Keratinocyte (primary cell): ENCODE measurements around the gene YPEL4. TPM values are rescaled to one million over a fixed set of nuclear protein-coding genes. Genes with fewer than 3 reads are reported as not detected.

Source experiments
- DNase-seq: peaks from one replicate; pipeline ENCODE4 v3.0.0-alpha.2; 2011; ENCODE audit warnings: low read depth, missing footprints, low spot score
- FAIRE-seq: peaks from 2 replicates; lab custom pipeline; 2011; peaks lifted over from hg19 to GRCh38; lab: Jason Lieb, UNC
- H2AFZ ChIP-seq: 2 replicates; pipeline ENCODE4 v1.6.0; 2012; ENCODE audit warnings: low read length, control low read depth, inconsistent platforms; ENCODE audit not compliant: control insufficient read depth
- H3K27ac ChIP-seq: 2 replicates; pipeline ENCODE4 v1.5.1; 2011; ENCODE audit warnings: low read length; ENCODE audit not compliant: control insufficient read depth, insufficient read depth
- H3K27me3 ChIP-seq: 3 replicates; pipeline ENCODE4 v1.6.0; 2011; ENCODE audit warnings: low read length; ENCODE audit not compliant: control insufficient read depth, insufficient read depth; ENCODE audit errors: extremely low read depth
- H3K36me3 ChIP-seq, 2 experiments: 2 replicates in 1 of 2; 3 replicates in 1 of 2; pipeline ENCODE4 v1.5.1; 2011; ENCODE audit warnings: low read length in 2 of 2, mild to moderate bottlenecking in 1 of 2; ENCODE audit not compliant: control insufficient read depth in 2 of 2, insufficient read depth in 2 of 2; ENCODE audit errors: extremely low read depth in 1 of 2
- H3K4me1 ChIP-seq: 3 replicates; pipeline ENCODE4 v1.5.1; 2011; ENCODE audit warnings: low read length; ENCODE audit not compliant: control insufficient read depth, insufficient read depth; ENCODE audit errors: extremely low read depth
- H3K4me2 ChIP-seq: 3 replicates; pipeline ENCODE4 v1.6.0; 2011; ENCODE audit warnings: low read depth, low read length; ENCODE audit not compliant: control insufficient read depth, insufficient read depth; ENCODE audit errors: extremely low read depth
- H3K4me3 ChIP-seq, 3 experiments: fragments of 200-600 bp in 1 of 3; sonication (generic) in 1 of 3; 2 replicates in 2 of 3; 3 replicates in 1 of 3; pipeline ENCODE4 v1.5.1; 2011 to 2016; ENCODE audit warnings: low read length in 3 of 3, mild to moderate bottlenecking in 3 of 3, control low read depth in 2 of 3, inconsistent platforms in 1 of 3, low read depth in 1 of 3, mixed read lengths in 1 of 3, mixed run types in 1 of 3, moderate library complexity in 1 of 3; ENCODE audit not compliant: control insufficient read depth in 2 of 3, insufficient read depth in 2 of 3; ENCODE audit errors: extremely low read depth in 1 of 3
- H3K79me2 ChIP-seq: 2 replicates; pipeline ENCODE4 v1.6.0; 2012; ENCODE audit warnings: low read length; ENCODE audit not compliant: control insufficient read depth, insufficient read depth
- H3K9ac ChIP-seq: 3 replicates; pipeline ENCODE4 v1.6.0; 2011; ENCODE audit warnings: low read length; ENCODE audit not compliant: control insufficient read depth, insufficient read depth; ENCODE audit errors: extremely low read depth
- H3K9me1 ChIP-seq: 3 replicates; pipeline ENCODE4 v1.6.0; 2011; ENCODE audit warnings: low read length; ENCODE audit not compliant: control insufficient read depth, insufficient read depth; ENCODE audit errors: extremely low read depth
- H3K9me3 ChIP-seq: 2 replicates; pipeline ENCODE4 v1.5.1; 2012; ENCODE audit warnings: low read depth, low read length; ENCODE audit not compliant: control insufficient read depth
- H4K20me1 ChIP-seq: 3 replicates; pipeline ENCODE4 v1.6.0; 2011; ENCODE audit warnings: low read length; ENCODE audit not compliant: control insufficient read depth, insufficient read depth; ENCODE audit errors: extremely low read depth
- CTCF ChIP-seq, 3 experiments: IDR thresholded peaks in 1 of 3; conservative IDR thresholded peaks in 1 of 3; optimal IDR thresholded peaks in 1 of 3; 2 replicates in 2 of 3; 3 replicates in 1 of 3; pipeline versions ENCODE3 to v1.5.1; 2011; ENCODE audit warnings: low read length in 3 of 3, mild to moderate bottlenecking in 3 of 3, moderate library complexity in 2 of 3, control low read depth in 1 of 3, inconsistent platforms in 1 of 3; ENCODE audit not compliant: insufficient read depth in 2 of 3; ENCODE audit errors: extremely low read depth in 1 of 3
- EZH2 ChIP-seq: IDR thresholded peaks from one replicate; pipeline ENCODE4 v1.6.1; 2012; ENCODE audit warnings: inconsistent platforms, mild to moderate bottlenecking, low read length, moderate library complexity
- dilution Hi-C: fragments of 300-500 bp; cut with MboI; formaldehyde crosslinking; loops from one replicate; pipeline ENCODE4 v1.7.0; 2020; ENCODE audit warnings: low sequenced_read_pairs; ENCODE audit not compliant: extremely low pct_ligation_motif_present
- polyA plus RNA-seq, 5 experiments: library from polyadenylated mRNA; depleted of rRNA in 3 of 5; stranded (reverse) in 3 of 5; stranded (forward) in 1 of 5; unstranded in 1 of 5; fragments of >200 nt; gene quantifications; 1 replicate in 1 of 5; 2 replicates in 3 of 5; 3 replicates in 1 of 5; pipeline versions ENCODE4 v1.2.1 to v1.2.3, GENCODE V29; 2011 to 2012; ENCODE audit warnings: missing spikeins in 2 of 5, low read depth in 1 of 5, low replicate concordance in 1 of 5

Gene YPEL4
- polyA plus RNA-seq, 1 donor (not counting 4 experiments of a cell fraction or from before 2014, with no cell fraction given): not detected

DNA sequence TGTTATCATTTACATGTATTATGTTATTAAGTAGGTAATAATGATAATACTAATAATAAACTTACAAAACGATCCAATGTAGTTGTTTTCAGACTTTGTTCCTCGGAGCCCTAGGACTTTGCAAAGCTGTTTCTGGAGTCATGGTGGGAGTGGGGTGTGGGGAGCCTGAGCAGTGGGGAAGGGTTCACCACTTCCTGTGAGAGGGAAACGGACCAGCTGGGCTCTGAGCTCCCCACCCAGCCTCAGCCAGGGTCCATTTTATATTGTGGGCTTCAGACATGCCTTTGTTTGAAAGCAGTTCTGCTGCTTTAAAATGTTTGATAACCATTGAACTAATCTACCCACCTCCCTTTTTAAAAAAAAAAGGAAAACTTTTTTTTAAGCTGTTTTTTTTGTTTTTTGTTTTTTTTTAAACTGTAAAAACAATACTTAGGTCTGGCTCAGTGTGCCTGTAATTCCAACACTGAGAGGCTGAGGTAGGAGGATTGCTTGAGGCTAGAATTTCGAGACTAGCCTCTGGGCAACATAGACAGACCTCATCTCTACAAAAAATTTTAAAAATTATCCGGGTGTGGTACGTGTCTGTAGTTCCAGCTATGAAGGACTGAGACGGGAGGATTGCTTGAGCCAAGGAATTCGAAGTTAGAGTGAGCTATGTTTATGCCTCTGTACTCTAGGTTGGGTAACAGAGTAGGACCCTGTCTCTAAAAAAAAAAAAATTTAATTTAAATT, 45.2 kb downstream of the YPEL4 start:
- no peak overlapping the region for H3K4me2 ChIP-seq
- no peaks in the 10 kb centered on the region for H3K79me2 ChIP-seq
- H3K9ac ChIP-seq: no peak overlapping the region
- FAIRE-seq: no peak
- DNase-seq: no peak
- no peaks in the 10 kb centered on the region for H3K9me3 ChIP-seq
- H3K27ac ChIP-seq: no peak overlapping the region
- no peak overlapping the region for H3K4me3 ChIP-seq
- no peaks in the 10 kb centered on the region for H4K20me1 ChIP-seq
- TF ChIP-seq CTCF (optimal IDR thresholded peaks at IDR 0.05 in 1 of 3, IDR thresholded peaks at IDR 0.05 in 1 of 3, conservative IDR thresholded peaks at IDR 0.05 in 1 of 3; ENCODE audit: extremely low read depth in 1 of 3, insufficient read depth in 2 of 3, low read length in 3 of 3): no peak
- TF ChIP-seq EZH2: no peak
- dilution Hi-C loops: no loop called here
- no peak overlapping the region for H2AFZ ChIP-seq
- no peaks in the 10 kb centered on the region for H3K27me3 ChIP-seq
- H3K9me1 ChIP-seq: no peaks in the 10 kb centered on the region
- H3K4me1 ChIP-seq: peaks cover under 1% of the 10 kb centered on the region
- H3K36me3 ChIP-seq: no peaks in the 10 kb centered on the region

DNA sequence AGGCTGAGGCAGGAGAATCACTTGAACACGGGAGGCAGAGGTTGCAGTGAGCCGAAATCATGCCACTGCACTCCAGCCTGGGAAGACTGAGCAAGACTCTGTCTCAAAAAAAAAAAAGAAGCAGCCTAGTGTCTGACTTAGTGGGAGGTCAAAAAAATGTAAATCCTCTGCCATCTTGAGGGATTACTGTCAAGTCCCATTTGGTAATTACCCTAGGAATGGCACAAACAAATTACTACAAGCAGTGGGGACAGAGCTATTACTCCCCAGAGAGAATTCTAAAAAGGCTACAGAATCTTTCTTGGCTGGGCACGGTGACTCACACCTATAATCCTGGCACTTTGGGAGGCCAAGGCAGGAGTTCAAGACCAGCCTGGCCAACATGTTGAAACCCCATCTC, 48.4 kb downstream of the YPEL4 start:
- DNase-seq (no peak), FAIRE-seq (no peak)
- H3K27ac ChIP-seq: no peak overlapping the region
- no peak overlapping the region for H2AFZ ChIP-seq
- H3K4me2 ChIP-seq: no peak overlapping the region
- no peak overlapping the region for H3K9ac ChIP-seq
- H3K36me3 ChIP-seq: no peaks in the 10 kb centered on the region
- dilution Hi-C loops: no loop called here
- peaks cover 6% of the 10 kb centered on the region for H3K4me1 ChIP-seq
- H3K79me2 ChIP-seq: no peaks in the 10 kb centered on the region
- no peaks in the 10 kb centered on the region for H4K20me1 ChIP-seq
- H3K4me3 ChIP-seq: no peak overlapping the region
- no peaks in the 10 kb centered on the region for H3K9me1 ChIP-seq
- TF ChIP-seq EZH2 (no peak), CTCF (optimal IDR thresholded peaks at IDR 0.05 in 1 of 3, IDR thresholded peaks at IDR 0.05 in 1 of 3, conservative IDR thresholded peaks at IDR 0.05 in 1 of 3; ENCODE audit: extremely low read depth in 1 of 3, insufficient read depth in 2 of 3, low read length in 3 of 3) (no peak)
- peaks cover 3% of the 10 kb centered on the region for H3K27me3 ChIP-seq
- no peaks in the 10 kb centered on the region for H3K9me3 ChIP-seq
